NCI-H345 (cell line): ENCODE data around the gene B3GALT6.

Experiments used
- DNase-seq: peaks from one replicate; lab custom pipeline; 2025; lab: John Stamatoyannopoulos, UW

Gene B3GALT6

DNA sequence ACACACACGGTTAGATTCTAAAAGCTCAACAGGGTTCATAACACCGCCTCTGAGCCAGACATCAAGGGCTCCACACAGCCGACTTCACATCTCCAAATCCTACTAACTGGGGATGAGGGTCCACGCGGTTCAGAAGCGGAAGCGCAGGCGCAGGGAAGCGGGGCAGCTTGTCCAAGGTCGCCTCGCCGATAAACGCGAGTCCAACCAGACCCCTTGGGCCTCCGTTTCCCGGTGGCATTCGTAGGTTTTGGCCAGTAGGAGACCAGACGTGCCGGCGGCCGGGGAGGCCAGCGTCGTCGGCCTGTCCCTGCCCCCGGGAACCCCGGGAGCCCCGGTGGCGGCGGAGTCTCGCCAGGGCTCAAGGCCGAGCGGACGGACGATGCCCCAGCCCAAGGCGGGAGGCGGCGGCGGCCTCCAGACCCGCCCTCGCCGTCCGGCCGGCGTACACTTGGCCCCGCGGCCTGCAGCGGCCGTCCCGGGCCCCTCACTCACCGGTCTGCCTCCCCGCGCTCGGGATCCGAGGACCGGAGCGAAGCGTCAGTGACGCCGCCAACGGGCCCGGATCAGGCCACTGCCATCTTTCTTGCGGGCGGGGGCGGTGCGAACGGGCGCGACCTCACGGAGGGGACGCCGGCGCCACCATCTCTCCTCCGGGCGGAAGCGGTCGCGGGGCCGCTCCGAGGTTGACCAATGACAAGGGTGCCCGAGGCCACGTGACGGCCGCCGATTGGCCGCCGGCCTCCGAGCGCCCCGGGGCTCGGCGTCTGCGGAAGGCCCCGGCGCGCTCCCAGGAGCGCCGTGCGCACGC is 433 bp upstream of the B3GALT6 start, which contains the start of gene SDF4:
Gene SDF4 (minus strand): TSS at position 602 of the 808 bp plus-strand sequence. CDS start 3,229 bp downstream, outside the sequence.
- DNase-seq = peak; percentile 97

DNA sequence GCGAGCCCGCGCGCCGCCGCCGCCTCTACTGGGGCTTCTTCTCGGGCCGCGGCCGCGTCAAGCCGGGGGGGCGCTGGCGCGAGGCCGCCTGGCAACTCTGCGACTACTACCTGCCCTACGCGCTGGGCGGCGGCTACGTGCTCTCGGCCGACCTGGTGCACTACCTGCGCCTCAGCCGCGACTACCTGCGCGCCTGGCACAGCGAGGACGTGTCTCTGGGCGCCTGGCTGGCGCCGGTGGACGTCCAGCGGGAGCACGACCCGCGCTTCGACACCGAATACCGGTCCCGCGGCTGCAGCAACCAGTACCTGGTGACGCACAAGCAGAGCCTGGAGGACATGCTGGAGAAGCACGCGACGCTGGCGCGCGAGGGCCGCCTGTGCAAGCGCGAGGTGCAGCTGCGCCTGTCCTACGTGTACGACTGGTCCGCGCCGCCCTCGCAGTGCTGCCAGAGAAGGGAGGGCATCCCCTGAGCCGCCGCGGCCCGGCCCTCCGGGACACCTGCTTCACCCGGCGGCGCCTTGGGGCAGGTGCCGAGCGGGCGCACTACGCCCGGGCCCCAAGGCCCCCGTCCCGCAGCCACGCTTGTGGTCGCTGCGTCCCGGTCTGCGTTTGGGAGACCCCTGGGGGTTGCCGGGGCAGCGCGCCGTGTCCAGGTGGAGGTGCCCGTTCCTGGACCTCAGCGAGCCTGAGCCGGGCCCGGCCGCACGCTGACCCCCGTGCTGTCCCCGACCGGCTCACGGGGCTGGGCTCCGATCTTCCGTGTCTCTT is 944 bp downstream of the B3GALT6 start:
- DNase-seq = no peak

DNA sequence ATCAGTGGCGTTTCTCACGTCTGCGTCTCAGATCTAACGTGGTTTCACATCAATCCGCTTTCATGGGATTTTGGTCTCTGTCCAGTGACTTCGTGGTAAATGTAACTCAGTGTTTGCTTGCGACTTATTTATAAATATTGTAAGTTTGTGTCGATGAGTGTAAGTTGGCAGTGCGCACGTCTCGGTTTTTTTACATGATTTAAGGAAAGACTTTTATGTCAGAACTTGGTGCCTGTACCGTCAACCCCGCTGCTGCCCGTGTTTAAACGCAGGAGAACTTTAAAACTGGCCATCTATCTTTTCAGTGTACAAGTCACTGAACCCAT is 1.5 kb downstream of the B3GALT6 start:
- DNase-seq = no peak

DNA sequence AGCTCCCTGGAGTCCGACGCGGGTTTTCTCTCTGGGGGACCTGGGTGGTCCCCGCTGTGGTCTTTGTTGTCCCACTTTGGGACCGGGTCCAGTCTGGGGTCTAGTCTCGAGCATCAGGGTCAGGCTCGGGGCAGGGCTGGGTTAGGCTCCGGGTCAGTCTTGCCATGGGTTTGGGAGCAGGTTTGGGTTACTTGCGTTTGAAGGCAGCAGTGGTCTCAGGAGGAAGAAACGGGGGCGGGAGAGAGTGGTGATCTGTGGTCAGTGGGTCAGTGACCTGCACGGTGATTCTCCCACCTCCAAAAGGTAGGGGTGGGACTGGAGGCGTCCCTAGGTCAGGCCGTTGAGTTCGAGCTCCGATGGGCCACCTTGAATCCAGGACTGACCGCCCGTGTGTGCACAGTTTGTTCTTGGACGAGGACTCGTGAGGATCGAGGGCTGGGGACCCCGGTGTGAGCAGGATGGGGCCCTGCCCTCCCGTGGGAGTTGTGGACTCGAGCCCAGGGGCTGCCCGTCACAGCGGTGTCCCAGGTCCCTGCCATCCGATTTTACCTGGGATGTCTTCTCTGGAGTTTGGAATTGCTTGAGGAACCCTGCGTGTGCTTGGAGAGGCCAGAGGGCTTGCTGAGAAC is 2.3 kb downstream of the B3GALT6 start:
- no peak for DNase-seq

DNA sequence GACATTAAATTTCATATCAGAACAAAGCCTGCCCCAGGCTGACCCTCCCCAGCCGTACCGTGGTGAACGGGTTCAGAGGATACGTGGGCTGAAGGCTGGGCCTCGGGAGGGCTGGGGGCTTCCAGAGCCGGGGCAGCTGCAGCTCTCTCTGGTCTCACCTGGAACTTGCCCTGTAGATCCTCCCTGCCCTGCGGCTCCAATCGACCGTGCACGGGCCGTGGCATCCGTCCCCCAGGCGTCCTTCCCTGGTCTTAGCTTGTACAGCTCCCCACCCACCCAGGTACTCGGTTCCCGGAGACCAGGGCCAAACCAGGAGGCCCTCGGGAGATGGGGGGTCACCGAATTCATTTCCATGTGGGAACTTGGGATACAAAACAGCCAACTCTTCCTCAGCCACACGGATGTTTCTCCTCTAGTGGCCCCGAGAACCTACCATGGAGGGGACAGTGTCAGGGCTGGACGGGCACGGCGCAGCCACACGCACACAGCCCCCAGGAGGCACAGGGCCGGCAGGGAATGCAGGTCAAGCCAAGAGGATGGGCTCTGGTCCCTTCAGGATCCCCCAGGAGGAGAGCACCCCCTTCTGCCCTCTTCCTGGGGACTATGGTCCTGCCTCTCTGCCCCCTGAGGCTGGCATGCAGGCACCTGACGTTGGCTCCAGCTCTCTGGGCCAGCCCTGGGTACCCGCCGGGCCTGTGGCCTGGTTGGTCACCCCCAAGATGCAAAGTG is 3.1 kb downstream of the B3GALT6 start:
- no peak for DNase-seq

DNA sequence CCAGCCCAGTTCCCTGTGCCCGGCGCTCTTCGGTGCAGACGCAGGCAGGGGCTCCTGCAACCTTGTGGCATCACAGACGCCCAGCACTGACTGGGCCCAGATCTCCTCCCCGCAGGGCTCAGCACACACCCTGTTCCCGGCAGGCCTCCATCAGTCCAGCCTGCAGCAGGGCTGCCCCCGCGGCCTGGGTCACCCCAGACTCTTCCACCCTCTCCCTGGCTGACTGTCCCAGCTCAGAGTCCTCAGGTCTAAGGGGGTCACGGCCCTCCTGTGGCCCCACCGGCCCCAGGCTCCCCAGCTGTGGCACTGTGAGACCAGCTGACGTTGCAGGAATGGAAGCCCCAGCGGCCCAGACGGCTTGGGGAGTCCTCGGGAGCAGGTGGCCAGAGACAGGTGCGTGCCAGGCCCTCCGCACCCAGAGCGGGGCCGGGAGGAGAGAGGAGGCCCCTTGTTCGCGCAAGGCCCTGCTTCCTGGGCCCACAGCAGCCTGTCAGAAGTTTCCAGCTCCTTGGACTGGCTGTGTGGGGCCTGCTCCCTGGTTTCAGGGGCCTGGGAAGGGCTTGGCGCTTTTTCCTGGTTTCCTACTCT is 4.2 kb downstream of the B3GALT6 start:
- no peak for DNase-seq

DNA sequence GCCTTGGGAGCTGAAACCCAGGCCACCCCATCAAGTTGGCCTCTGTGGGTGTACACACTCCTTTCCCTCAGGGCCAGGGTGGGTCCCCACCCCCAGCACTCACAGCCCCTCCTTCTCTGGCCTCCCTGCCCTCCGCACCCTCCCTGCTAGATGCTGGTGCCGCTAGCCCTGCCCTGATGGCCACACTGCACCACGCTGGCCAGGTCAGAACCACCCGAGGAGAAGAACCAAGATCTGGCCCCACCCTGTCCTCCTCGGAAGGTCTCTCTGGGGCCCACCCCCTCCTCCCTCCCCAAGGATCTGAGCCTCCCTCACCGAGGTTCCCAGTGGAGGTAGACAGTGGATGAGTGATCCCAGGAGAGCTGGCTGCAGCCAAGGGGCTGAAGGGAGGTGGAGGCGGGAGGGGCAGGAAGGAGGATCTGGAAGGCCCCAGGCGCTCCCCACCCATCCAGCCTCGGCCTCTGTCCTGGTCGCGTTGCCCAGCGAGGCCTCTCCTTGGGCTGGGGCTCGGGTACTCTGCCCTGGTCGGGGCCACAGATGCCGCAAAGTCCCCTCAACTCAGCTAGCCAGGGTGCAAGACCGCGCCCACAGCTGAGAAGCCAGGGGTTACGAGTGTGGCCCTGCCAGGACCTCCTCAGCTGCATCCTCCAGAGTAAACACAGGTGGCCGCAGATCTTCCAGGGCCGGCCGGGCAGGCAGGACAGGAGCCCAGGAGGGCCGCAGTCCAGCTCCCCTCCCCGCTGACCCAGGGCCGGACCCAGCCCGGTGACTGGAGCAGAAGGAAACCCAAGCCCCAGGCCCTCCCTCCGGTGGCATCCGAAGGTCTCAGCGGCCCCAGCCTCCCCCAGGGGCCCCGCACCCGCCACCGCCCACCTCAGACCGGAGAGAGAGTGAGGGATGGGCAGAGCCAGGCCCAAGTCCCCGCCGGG is 5.2 kb downstream of the B3GALT6 start:
- no peak for DNase-seq

DNA sequence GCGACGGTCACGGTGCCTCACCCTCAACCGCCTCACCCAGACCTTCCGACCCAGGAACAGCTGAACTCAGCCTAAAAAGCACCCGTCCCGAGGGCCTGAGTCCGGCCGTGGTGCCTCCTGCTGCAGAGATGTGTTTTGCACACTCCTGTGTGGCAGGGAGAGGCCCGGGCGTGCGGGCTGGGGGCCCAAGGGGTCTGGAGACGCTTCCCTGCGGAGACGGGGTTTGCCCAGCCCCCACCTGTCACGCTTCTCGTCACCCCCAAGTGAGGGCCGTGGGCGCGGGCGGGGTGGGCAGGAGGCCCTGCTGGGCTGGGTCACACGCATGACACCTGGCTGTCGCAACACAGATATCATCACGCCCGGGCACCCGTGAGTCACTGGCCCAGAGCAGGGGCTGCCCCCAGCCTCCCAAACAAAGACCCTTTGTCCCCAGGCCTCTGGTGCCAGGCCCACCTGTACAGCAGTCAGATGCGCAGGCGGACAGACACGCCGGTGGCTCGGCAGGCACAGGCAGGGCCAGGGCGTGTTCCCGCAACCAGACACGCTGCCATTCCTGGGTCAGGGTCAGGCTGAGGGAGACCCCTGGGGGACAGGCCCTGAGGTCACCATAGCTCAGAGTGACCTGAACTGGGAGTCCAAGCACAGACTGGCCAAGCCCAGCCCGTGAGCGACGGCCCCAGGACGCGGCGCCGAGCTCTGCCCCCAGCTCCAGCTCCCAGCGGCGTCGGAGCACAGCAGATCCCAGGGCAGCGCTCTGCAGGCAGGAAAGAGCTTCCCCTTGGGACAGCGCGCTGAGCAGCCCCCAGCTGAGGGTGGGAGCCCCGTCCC is 6.1 kb downstream of the B3GALT6 start:
- DNase-seq = no peak

DNA sequence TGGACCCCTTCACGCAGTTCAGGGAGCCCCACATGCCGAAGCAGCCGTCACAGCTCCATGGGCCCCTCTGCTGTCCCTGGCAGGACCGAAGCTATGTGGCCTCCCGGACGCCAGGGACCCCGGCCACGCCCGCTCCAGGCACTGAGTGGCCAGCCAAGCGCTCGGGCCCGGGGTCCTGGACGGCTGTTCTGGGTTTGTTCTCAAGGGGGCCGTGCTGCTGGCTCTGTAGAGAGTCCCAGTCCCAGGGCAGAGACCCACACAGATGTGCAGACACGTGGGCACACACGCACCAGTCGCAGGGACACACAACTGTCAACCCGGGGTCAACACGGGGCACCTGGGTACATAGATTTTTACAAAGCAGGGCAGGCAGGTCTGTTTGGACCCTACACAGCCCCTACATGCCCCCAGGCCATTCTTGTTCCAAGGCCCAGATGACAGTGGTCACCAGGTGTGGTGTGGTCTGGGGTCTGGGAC is 6.7 kb downstream of the B3GALT6 start:
- DNase-seq = no peak

DNA sequence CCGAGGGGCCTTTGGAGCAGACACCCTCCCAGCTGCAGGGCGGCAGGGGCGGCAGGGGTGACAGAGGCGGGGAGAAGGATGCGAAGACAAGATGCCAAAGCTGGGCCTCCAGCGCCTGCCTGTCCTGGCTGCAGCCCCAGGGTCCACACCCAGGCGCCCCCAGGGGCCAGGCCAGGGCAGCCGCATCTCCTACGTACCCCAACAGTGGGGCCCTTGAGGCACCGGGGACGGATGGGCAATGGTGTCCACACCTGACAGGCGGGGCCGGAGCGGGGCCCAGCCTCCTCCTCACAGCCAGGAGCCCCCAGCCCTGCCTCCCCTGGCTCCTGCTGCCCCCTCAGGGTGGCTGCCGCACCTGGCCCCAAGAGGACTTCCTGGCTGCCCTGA is 7.2 kb downstream of the B3GALT6 start:
- no peak for DNase-seq

DNA sequence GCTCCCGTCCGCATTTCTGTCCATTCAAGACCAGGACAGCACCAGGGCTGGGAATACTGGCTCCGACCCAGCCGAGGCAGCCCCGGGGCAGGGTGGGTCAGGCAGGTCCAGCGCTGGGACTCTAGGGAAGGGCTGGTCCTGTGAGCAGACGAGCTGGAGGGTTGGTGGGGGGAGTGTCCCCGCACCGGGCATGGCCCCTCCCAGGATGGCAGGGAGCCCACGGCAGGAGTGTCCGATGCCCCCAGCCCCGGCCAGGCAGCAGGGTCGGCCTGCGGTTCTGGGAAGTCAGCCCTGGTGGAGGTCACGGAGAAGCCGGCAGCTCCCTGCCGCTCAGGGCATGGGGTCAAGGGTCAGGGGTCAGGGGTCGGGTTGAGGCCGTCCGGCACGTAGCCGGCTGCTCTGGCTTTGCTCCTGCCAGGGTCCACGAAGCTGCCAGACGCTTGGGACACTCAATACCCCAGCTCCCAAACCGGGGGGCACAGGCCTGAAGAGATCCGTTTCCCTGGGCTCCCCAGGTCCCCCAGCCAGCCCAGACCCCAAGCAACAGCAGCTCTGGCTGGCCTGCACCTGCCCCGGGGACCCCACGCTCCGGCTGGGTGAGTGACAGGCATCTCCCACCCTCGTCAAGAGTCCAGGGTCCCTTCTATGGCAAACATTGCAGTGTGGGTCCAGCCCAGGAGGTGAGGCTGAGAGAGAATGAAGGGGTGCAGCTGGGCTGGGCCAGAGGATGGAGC is 7.7 kb downstream of the B3GALT6 start:
- no peak for DNase-seq

DNA sequence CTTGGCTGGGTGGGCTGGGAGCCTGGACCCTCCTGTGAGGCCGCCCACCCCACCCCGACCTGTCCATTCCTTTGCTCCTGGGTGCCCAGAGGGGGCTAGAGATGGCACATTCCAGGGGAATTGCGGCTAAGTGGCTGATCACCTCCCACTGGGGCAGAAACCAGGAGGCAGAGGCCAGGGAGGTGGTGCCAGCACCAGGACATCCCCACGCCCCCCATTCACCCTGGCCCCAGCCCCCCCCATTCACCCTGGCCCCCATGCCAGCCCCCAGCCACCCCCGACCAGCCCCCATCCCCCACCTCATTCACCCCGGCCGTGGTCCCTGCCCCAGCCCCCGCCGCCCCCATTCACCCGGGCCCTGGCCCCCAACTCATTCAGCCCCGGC is 8.3 kb downstream of the B3GALT6 start:
- no peak for DNase-seq

DNA sequence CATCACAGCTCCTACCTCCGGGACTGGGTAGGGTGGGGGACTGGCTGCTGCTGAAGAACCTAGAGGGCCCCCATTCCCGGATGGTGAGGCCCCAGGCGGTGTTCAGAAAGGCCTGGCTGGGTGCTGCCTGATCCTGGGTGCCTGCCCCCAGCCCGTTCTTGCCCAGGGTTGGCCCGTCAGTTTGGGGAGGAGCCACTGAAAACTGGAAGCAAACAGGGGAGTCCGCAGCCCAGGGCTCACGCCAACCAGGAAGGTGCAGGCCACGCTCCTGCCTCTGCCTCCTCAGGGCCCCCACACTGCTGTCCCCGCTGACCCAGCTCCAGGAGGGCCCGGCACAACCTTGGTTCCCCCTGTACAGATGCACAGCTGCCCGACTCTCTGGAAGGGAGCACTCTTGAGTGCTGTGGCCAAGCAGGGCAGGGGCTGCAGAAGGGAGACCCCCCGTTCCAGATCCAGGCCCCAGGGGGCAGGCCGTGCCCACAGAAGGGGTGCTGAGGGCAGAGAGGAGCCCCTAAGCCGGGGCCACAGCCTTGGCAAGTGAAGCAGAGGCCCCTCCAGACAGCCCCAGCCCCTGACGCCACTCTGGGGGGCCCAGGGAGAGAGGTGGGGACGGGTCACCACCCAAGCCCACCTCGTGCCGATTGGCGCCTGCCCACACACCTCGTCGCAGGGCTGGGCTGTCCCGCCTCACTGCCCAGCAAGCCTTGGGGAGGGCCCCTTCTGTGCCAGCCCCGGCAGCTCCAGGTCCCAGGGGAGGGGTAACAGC is 9.0 kb downstream of the B3GALT6 start:
- no peak for DNase-seq

DNA sequence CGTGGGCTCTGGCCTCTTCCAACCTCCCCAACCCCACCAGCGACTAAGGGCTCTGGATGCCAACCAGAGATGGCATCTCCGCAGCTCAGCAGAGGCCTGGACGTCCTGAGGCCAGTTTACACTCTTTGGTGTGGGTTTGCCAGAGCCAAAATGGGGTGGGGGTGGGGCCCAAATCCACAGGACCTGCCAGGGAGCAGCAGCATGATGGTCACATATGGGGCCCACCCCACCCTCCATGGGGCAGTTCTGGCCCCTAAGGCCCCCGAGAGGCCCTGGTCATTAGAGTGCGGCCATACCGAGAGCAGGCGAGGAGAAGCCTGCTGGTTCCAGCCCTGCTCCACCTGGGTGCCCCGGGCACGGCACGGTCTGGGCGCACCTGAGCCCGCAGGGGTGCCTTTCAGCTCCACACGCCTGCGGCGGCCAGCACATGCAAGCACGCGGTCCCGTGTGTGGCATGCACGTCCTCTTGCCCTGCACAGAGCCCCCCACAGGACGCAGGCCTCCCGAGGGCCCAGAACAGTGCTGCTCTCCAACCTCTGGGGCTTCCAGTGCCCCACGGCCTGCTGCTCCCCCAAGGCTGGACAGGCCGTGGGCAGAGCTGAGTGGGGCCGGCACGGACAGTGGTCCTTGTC is 9.7 kb downstream of the B3GALT6 start:
- no peak for DNase-seq

DNA sequence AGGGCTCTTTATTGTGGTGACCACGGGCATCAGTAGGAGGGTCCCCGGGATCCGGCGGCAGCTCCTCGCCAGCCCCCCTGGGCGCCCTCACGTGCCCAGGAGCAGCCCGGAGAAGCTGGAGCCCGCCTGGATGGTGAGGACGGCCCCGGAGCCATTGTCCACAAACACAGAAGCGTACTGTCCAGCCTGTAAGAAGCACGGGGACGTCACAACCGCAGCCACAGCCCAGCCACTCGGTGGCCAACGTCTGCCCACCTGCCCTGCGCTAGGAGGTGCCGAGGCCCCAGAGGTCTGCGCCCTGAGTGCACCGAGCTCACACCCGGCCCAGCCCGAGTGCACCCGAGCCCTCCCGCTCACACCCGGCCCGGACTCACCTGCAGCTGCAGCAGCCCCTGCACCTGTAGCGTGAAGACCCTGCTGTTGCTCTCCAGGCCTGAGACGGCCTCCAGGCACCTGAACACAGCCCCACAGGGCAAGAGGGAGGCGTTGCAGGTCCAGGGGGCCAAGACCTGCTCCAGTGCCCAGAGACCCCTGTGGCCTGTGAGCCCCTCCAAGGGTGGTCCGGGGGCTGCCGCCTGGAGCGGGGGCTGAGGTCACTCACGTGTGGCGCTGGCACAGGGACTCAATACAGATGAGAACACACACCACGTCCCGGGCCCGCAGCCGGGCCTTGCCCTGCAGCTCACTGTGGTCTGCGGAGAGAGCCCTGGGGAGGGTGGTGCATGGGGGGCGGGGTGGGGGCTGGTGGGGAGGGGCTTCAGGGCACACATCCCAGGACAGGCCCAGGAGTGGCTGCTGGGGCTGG is 10.6 kb downstream of the B3GALT6 start:
- DNase-seq = no peak

DNA sequence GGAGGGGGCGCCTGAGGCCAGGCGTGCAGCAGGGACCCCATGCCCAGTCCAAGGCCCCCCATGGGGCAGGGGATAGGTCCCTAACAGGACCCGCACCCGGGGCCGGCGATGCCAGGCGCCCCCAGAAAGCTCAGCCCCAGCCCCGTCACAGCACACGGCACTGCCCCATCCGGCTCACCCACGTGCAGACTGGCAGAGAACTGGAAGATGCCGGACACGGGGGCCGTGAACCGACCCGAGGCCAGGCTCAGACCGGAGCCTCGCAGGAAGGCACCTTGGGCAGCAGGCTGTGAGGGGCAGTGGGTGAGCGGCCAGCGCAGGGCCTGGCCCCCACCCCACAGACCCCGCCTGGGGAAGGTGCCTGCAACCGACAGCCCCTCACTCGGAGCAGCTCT is 11.2 kb downstream of the B3GALT6 start:
- no peak for DNase-seq

DNA sequence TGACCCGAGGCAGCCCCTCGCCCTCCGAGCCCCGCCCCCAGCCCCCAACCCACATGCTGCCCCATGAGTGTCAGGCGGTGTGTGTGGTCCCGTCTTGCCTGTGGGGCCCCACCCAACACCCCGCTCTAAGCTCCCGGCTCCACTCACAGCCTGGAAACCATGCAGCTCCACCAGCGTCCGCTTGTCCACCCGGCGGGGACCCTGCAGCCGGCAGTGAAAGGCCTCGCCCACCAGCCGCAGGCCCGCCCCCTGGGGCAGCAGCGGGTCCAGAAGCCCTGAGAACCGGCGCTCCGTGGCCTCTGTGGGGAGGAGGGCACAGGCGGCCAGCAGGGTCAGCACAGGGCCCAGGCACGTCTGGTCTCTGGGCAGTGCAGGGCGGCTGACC is 11.8 kb downstream of the B3GALT6 start:
- DNase-seq = no peak
